Endothelial cell of hepatic sinusoid (primary cell): ENCODE measurements around the gene SLC35E1.
"Not testable (repeated sequence)": the region's sequence is repeated elsewhere in the genome, so short reads cannot be mapped to it uniquely, and the experiment has no call there.

Experiments used
- in situ Hi-C: cut with HindIII; loops from 2 replicates; pipeline ENCODE4 v1.10.0; 2017; ENCODE audit warnings: low sequenced_read_pairs

Gene SLC35E1

DNA sequence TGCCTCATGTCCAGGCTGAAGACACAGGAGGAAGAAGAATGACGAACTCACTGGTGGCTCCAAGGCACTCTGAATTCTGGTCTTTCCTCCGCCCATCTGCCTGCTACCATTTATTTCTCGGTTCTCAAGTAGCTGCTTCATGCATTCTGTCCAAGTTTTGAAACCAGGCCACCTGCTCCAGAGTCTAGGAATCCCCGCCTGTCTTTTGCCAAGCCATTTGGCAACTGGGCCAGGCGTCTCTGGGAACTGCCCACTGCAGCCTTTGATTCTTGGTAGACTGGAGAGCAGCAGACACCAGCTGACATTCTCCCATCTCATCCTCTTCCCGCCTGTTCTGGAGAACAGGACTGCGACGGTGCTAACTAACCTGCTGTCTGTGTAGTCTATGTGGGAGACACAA lies 10.8 kb downstream of the SLC35E1 start:
- in situ Hi-C loops = no loop called here

DNA sequence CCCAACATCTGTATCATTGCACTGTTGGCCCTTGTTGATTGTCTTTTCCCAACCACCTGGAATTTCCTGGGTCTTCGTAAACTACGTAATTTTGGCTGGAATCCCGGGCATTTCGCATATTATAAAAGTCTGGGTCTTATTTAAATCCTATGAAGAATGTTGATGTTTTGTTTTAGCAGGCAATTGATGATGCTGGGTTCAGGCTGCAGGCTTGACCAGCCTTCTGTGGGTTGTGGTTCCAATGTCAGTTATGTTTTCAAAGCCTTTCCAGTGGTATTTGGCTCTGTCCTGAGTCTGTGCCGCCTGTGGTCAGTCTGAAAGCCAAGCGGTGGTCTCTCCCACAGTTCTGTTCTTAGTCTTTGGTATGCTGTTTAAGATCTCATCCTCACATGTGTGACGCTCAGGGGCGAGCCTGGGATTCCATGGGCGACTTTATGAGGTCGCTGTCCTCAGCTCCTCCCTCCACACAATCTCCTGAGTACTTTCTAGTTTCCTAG lies 12.4 kb downstream of the SLC35E1 start:
- in situ Hi-C loops = no loop called here

DNA sequence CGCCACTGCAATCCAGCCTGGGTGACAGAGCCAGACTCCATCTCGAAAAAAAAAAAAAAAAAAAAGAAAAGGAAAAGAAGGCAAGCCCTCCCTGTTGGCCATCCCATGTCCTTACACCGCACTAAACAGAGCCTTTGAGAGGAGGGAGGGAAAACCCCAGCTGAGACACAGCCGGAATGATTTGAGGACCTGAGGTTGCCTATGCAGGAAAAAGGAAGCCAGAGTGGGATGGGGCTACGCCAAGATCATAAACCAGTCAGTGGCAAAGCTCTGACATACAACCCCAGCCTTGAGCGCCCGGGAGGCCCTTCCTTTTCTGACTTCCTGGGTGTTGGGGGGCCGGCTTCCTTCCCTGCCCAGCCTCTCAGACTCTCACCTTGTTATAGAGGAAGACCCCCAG lies 17.4 kb downstream of the SLC35E1 start:
- in situ Hi-C loops = no loop called here

DNA sequence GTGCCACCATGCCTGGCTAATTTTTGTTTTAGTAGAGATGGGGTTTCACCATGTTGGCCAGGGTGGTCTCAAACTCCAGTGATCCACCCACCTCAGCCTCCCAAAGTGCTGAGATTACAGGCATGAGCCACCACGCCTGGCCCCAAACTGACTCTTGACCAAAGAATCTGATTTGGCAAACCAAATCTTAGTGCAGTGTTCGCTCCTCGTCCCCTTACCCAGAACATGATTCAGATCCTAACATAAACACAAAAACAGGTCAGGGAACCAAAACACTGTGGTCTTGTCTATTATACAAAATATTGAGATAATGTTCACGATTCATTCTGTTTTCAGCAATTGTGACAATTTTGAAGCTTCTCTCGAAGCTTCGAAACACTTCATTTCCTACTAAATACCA lies 20.3 kb downstream of the SLC35E1 start:
- in situ Hi-C loops = not testable (repeated sequence)

DNA sequence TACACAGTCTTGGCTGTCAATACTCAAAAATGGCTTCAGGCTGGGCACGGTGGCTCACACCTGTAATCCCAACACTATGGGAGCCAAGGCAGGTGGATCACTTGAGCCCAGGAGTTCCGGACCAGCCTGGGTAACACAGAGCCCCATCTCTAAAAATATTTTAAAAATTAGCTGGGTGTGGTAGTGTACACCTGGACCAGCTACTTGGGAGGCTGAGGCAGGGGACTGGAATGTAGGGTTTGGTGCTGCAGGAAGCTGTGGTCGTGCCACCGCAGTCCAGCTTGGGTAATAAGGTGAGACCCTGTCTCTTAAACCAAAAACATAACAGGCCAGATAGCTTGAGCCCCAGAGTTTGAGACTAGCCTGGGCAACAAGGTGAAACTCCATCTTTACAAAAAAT lies 23.3 kb downstream of the SLC35E1 start:
- in situ Hi-C loops = no loop called here

DNA sequence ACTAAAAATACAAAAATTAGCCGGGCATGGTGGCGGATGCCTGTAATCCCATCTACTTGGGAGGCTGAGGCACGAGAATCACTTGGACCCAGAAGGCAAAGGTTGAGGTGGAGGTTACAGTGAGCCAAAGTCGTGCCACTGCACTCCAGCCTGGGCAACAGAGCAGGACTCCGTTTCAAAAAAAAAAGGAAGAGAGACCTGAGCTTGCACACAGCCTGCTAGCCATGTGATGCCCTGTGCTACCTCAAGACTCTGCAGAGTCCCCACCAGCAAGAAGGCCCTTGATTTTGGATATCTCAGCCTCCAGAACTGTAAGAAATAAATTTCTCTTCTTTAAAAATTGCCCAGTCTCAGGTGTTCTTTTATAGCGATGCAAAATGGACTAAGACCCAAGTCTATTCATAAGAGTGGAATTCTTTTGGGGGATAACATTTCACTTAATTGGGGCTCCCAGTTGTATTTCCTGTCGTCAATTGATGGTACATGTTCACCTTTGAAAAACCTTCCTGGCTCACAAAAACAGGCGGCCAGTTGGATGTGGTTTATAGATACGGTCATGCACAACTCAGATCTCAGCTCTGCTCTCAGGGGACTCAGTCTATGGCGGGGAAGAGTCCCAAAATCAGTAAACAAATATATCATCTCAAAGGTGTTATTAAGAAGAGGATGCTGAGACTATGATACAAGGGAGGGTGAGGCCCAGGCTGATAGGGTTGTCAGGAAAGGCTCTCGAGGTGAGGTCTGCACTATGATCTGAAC lies 27.6 kb downstream of the SLC35E1 start:
- in situ Hi-C loops = no loop called here

DNA sequence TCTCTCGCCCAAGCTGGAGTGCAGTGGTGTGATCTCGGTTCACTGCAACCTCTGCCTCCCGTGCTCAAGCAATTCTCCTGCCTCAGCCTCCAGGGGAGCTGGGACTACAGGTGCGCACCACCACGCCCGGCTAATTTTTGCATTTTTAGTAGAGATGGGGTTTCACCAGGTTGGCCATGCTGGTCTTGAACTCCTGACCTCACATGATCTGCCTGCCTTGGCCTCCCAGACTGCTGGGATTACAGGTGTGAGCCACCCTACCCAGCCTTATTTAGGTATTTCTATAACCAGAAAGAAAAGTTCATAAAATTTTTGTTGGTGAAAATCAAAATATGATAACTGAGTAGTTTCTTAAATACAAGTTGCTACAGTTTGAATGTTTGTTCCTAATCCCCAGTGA lies 28.5 kb downstream of the SLC35E1 start:
- in situ Hi-C loops = not testable (repeated sequence)

DNA sequence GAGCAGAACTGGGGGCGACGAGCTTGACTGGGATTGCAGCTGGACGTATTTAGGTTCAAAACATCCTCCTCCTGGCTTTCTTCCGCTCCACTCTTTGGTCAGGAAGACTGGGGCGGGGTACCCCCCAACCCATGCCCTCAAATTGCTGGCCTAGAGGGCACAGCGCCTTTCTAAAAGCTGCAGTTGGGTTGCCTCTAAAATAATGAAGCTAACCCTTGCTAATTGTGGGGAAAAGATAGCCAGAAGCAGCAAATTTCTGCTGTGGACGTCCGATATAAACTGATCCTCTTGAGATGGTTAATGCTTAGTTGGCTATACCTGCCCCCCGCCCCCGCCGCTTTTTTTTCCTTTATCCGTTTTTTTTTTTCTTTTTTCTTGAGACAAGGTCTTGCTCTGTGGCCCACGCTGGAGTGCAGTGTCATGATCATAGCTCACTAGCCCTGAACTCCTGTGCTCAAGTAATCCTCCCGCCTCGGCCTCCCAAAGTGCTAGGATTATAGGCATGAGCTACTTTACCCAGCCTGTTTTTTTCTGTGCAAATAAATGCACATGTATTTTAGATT lies 29.2 kb downstream of the SLC35E1 start:
- in situ Hi-C loops = no loop called here

DNA sequence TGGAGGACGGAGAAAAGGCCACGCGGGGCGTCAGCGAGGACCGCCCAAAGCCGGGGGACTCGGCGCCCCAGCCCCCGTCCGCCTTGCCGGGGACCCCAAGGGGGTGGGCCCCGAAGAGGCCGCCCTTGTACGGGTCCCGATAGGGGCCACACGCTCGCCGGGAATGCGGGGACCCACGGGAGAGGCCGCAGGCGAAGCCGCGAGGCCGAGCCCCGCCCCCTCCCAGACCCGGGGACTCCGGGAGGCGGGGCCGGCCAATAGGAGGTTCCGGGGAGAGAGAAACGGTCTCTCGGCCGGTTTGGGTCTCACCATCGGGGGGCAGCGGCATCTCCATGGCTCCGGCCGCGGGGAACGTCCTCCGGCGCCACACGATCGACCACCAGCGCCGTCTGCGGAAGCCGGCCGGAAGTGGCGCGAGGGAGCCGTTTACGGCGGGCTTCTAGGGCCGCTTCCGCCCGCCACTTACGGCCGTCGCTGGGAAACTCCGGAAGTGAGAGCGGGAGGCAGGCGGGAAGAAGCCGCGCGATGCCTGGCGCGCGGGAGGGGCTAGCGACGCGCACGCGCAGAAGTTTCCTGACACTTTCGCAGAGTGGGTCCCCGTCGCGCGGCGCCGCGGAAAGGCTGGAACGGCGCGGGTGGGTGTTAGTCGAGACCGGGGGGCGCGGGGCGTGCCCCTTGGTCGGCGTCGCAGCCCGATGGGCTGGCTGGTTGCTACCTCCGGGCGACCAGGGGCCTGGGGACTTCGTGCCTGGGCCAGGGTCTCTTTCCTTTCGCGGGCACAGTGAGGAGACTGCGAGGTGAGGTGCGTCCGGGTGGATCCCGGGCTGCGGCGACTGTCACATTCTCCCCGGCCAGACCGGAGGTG lies 29.9 kb downstream of the SLC35E1 start, which contains the start of gene CHERP:
TSS of gene CHERP (minus strand) at position 393 of the 865 bp plus-strand sequence. CDS start at position 334, 59 bp downstream.
- in situ Hi-C loops = no loop called here

DNA sequence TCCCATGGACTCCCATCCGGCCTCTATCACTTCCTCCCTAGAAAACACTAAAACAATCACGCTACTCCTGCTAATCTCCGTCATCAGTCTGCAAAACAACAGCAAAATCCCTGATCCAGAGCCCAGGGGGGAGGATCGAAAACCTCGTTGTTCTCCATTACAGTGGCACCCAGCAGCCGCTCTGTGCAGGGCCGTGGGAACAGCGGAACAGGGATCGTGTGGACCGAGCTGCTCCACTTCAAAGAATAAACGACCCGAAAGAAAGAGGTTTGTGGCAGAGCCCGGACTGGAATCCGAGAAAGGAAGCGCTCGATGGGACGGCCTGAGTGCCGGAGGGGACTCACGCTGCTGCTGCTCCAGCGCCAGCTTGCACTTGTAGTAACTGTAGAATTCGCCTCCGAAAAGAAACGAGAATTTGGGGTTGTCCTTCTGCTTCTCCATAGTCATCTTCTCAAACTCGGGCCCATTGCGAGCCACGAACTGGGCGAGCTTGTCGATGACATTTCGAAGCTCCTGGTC lies 30.6 kb downstream of the SLC35E1 start:
- in situ Hi-C loops = no loop called here

DNA sequence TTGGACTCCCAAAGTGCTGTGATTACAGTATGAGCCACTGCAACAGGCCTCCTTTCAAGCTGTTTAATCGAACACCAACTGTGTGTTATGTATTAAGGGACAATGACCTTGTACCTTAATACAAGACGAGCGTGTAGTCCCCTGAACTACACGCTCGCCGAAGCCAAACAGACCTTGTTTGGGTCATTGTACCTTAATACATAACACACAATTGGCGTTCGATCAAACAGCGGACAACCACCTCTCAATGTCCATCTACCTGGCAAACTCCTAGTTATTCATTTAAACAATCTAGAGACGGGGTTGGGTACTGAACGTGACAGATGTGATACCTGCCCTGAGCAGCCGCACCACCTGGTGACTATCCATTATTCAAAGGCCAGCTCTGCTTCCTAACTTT lies 31.3 kb downstream of the SLC35E1 start:
- in situ Hi-C loops = no loop called here

DNA sequence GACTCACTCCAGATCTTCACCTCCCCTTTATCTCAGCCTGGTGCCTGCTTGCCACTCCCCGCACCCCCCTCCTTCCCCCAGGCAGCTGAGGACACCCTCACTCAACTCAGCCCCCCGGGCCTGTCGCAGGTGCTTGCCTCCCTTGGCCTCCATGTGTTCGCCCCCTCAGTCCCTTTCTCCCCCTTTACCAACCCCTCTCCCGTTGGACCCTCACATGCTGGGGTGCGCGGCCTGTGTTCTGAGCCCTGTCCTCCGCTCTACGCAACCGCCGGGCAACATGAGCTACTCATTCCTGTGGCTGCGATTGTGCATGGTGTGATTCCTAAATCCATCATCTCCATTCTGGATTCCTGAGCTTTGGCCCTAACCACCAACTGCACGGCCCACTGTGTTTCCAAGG lies 35.1 kb downstream of the SLC35E1 start:
- in situ Hi-C loops = no loop called here

DNA sequence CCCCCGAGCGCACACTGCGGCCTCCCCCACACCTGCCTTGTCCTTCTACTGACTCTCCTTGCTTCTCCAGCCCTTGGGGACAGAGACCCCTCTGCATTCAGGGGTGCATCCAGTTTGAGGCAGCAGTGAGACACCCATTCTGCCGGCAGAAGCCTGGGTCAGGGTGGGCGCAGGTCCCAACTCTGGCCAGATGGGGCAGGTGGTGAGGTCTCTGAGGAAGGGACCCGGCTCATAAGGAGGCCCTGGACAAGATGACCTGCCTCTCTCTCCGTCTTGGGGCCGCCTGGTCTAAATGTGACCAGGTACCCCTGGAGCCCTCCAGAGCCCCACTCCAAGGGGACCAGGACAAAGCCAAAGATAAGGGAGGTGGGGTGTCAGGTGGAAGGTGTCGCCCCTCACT lies 36.1 kb downstream of the SLC35E1 start:
- in situ Hi-C loops = no loop called here

DNA sequence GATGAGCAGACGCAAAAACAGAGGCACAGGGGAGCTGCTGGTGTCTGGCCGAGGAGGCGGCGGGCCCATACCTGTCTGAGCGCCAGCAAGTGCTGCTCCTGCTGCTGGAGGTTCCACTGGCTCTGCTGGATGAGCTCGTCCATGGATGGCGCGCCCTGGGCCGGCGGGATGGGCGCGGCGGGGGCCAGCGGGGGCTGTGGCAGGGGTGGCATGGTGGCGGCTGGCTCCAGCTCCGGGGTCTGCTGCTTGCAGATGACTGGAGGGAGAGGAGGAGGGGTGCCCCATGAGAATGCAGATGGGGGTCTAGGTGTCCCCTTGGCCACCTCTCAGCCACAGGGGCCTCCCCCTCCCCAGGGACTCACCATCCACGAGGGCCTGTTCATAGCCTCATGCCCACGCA lies 36.8 kb downstream of the SLC35E1 start:
- in situ Hi-C loops = no loop called here

DNA sequence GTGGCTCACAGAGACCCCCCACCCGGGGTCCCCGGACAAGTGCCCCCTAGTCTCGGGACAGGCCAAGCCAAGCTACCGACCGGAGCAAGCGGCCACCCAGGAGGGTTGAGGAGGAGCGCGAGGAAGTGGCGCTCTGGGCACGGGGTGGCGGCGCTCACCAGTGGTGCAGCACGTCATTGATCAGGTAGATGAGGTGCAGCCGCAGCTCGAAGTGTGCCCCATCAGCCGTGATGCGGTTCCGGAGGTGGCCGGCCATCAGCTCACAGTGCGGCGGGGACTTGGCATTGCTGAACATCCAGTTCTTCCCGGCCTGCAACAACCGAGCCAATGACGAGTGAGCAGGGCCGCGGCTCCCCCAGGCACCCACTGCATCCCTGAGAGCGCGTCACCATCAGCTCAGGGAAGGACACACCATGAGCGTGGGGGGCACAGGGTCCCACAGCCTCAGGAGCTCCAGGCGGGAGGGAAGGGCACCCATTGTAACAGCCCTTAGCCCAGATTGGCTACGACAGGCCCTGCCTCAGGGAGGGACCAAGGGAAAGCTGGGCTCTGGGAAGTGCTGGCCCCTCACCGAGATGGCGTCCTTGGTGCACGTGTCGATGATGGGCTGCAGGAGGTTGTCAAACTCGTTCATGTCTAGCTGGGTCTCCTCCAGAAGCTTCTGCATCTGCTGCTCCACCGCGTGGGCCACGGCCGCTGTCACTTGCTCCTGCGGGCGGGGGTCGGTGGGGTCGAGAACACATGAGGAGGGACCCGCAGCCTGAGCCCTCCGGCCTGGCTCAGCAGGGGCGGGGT lies 39.6 kb downstream of the SLC35E1 start:
- in situ Hi-C loops = no loop called here

DNA sequence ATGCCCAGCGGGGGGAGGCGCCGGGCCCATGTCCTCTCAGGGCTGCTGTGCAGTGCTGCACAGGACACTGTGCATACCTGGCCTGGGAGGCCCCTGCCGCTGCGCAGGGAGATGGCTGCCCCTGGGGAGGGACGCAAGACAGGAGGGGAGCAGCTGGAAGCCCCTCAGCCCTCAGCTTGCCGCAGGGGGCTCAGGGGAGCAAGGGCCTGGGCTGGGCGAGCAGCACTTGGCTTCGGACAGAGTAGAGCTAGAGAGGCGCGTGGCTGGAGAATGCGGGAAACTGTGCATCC lies 40.9 kb downstream of the SLC35E1 start:
- in situ Hi-C loops = no loop called here

DNA sequence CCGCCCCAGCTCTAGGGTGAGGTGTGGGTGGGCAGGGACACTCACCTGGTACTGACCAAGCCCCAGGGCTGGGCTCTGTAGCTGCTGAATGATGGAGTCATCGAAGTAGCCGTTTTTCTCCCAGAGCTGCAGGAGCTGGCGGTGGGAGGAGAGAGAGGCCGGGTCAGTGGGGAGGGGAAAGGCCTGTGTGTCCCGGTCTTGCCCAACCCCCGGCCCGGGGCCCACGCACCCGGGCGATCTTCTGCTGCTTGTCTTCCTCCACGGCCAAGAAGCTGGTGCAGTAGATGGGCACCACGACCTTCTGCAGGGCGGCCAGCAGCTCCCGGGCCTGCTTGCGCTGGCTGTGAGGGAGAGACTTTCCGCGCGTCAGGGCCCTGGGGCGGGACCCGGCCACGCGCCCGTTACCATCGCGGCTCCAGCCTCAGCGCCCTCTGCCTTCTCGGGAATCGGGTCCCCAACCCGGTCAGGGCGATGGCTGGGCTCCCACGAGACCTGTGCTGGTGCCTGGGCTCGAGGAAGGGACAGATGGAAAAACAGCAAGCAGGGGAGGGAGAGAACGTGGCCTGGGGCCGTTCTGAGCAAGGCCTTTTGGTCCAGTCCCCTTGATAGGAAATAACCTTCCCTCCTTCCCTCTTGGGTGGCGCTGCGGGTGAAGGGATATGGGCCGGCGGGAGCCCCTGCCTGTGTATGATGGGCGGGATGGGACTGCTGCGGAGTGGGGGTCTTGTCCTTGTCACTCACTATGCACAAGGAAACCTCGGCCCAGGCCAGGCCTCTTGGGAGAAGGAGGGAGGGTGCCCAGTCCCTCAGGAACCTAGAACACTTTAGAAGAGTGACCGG lies 41.5 kb downstream of the SLC35E1 start:
- in situ Hi-C loops = no loop called here

DNA sequence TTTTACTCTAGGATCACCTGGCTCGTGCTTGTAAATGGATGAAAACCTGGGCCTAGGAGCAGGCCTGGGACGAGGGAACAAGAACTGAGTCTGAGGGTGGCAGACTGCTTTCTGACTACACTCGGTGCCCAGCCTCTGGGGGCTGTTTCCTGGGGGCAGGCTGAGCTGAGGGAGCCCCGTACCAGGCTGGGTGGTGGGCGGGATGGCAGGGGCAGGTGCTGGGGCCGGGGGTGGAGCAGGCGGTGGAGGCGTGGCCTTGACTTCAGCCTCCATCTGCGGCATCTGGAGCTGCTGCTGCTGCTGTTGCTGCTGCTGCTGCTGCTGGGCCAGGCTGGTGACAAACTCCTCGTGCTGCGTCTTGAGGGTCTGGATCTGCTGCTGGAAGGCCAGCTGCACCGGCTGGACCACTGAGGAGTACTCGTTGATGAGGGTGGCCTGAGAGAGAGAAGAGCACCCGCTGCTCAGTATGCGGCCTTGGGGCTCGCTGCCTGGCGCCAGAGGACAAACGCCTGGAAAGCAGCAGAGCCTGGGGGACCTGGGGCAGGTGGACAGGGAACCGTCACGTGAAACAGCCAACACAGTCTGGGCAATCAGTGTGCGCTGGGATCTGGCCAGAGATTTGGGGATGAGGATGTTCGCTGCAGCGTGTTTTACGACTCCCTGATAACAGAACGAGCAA lies 42.6 kb downstream of the SLC35E1 start:
- in situ Hi-C loops = no loop called here

DNA sequence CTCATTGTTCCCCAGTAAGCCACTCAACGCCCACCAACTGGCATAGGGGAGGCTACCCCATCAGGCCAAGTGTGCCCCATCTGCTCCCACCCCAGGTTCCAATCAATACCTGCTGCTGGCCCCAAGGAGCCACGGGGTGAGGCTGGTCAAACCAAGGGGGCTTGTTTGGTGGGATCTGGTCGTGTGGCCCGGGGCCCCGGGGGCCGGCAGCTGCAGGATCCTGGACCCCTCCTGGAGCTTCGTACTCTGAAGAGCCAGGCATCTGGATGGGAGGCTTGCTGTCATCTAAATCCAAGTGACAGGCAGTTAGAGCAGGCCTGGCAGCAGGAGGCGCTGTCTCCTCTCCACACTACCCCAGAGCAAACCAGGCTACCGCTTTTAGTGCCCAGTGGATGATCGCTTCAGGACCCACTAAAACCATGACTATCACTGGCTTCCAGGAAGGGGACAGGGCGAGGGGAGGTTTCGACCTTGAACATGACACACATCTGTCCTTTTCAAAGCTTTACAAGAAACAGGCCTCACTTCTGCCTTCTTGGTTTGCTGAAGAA lies 44.2 kb downstream of the SLC35E1 start:
- in situ Hi-C loops = no loop called here
